Esophagus muscularis mucosa (tissue), 3 donors: ENCODE results near the gene CRHR2.

Experiments
- POLR2A ChIP-seq: fragments of 450-650 bp; IDR thresholded peaks from one replicate; pipeline ENCODE4 v1.6.1; 2017; ENCODE audit warnings: antibody characterized with exemption, moderate library complexity, mild to moderate bottlenecking, low read depth
- POLR2AphosphoS5 ChIP-seq, 2 donors: sonication (generic); formaldehyde crosslinking; IDR thresholded peaks; one replicate each; pipeline ENCODE4 v1.6.1; 2017; ENCODE audit warnings: antibody characterized with exemption in 2 of 2
- TF ChIP-seq, protein P1 (sequence below), 3 experiments: fragments of 200-600 bp in 2 of 3; fragments of 450-650 bp in 1 of 3; sonication (generic) in 2 of 3; IDR thresholded peaks; one replicate each; pipeline ENCODE4 v1.5.1; 2017 to 2019; ENCODE audit warnings: antibody characterized with exemption in 3 of 3, mild to moderate bottlenecking in 2 of 3, moderate library complexity in 1 of 3

DNA sequence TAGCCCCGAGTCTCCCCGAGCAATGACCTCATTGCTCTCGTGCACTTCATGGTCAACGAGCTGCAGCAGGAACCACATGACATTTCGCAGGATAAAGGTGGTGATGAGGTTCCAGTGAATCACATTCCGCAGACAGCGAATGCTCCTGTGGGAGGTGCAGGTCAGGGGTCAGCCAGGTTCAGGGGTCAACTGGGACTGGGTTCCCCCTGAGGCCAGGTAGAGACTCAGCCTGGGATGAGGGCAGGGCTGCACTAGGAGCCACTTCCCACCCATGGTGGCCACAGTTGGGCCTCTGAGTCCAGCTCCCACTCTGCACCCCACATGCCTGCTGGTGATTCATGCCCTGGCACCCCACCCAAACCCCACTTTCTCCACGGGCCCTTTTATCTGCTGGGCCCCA, 17.2 kb downstream of the CRHR2 start:
- TF ChIP-seq, protein P1, sequence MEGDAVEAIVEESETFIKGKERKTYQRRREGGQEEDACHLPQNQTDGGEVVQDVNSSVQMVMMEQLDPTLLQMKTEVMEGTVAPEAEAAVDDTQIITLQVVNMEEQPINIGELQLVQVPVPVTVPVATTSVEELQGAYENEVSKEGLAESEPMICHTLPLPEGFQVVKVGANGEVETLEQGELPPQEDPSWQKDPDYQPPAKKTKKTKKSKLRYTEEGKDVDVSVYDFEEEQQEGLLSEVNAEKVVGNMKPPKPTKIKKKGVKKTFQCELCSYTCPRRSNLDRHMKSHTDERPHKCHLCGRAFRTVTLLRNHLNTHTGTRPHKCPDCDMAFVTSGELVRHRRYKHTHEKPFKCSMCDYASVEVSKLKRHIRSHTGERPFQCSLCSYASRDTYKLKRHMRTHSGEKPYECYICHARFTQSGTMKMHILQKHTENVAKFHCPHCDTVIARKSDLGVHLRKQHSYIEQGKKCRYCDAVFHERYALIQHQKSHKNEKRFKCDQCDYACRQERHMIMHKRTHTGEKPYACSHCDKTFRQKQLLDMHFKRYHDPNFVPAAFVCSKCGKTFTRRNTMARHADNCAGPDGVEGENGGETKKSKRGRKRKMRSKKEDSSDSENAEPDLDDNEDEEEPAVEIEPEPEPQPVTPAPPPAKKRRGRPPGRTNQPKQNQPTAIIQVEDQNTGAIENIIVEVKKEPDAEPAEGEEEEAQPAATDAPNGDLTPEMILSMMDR (IDR thresholded peaks at IDR 0.05), result no peak
- TF ChIP-seq POLR2AphosphoS5 (IDR thresholded peaks at IDR 0.05), result no peak
- no peak for TF ChIP-seq POLR2A
